GM12892 (cell line): ENCODE measurements around the gene SLC25A13.

Experiments used
- DNase-seq: peaks from one replicate; pipeline ENCODE4 v3.0.0; 2011; ENCODE audit not compliant: insufficient read length
- FAIRE-seq: peaks from 2 replicates; lab custom pipeline; 2011; peaks lifted over from hg19 to GRCh38; lab: Jason Lieb, UNC
- POLR2A ChIP-seq: IDR thresholded peaks from 2 replicates; pipeline ENCODE4 v1.6.1; 2011; ENCODE audit warnings: low read depth, low read length, control low read depth
- POLR2AphosphoS5 ChIP-seq: IDR thresholded peaks from 2 replicates; pipeline ENCODE4 v1.6.1; 2011; ENCODE audit warnings: low read depth, low read length, control low read depth
- TAF1 ChIP-seq: IDR thresholded peaks from 2 replicates; pipeline ENCODE4 v1.6.1; 2011; ENCODE audit warnings: low read depth, mild to moderate bottlenecking, control low read depth, low read length, borderline replicate concordance

Gene SLC25A13

GRCh38 chr7:96250776-96251361, 71.0 kb downstream of the SLC25A13 start:
- FAIRE-seq, result no peak
- DNase-seq, result no peak
- TF ChIP-seq POLR2AphosphoS5 (no peak), POLR2A (no peak), TAF1 (no peak)

DNA sequence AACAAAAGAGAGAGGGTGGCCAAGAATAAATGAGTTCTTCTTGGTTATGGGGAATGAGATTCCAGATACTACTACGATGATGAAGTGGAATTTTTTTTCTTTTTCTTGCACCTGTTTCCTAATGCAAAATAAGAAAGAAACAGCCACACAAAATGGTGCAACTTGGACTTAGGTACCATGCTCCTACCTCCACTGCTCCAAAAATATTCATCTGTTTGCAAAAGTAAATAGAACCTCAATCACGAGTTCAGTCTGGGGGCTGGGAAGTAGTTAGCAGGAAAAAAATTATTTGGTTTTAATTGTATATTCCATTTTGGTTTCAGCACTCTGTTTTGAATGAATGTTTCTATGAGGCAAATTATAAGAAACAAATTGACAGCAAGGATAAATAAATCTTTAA, 73.5 kb downstream of the SLC25A13 start:
- TF ChIP-seq POLR2A (no peak), POLR2AphosphoS5 (no peak)
- FAIRE-seq (no peak), DNase-seq (no peak)

DNA sequence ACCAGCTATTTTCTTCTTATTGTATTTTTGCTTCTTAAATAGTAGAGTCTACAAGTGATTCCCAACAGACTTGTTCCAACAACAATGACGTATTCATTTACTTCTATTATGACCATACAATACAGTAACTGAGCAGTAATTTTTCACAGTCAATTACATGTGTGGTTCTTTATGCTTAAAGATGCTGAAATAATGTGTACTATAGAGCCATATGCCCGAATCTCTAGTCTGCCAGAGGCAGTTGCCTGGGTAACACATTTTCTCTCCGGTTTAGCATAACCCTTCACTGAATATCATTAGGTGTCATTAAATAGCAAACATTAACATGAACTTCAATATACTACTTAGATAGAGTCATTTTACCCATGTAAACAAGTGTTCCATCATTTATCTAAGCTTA, 75.0 kb downstream of the SLC25A13 start:
- no peak for DNase-seq
- no peak for TF ChIP-seq POLR2A
- no peak for FAIRE-seq

DNA sequence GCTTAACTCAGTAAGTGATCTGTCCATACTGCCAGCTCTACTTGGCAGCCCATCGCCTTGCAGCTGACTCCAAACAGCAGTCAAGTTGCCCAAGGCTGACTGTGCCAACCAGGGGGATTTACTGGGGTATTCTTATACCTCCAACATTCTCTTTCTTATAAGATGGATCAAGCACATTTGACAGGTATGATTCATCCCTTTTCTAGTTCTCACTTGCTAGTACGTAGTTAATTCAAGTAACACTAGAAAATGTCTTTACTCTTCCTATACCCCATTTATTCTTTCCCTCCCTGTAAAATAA, 77.0 kb downstream of the SLC25A13 start:
- DNase-seq, result no peak
- TF ChIP-seq TAF1 (no peak), POLR2AphosphoS5 (no peak), POLR2A (no peak)
- FAIRE-seq, result no peak

DNA sequence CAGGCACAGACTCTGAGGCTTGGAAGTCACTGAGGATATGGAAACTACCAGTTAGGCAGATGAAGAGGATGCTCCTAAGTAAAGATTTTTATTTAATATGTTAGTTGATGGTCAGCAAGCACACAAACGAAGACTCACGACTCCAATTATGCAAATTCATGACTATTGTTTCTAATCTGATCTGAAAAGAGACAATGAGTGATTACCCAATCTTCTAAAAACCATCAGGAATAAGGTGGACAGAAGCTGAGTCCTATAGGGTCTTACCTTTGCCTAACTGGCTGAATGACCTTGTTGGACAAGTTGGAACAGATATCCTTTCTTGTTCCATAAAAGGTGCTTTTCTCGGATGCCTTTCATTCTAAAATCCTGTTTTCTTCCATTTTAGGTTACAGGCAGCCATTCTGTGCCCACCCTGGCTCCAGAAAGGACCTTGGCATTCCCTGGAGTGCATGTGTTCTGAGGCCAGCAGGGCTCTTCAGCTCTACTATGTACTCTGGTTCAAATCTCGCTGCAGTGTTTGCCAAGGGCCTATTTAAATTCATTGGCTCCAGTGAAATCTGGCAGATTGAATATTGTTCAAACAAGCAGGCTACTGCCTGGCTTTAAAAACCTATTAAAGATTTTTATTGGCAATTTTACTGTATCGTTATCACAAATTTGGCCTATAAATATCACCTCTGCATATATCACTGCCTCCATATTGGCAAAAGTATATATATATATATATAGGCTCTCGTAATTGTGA, 77.5 kb downstream of the SLC25A13 start:
- DNase-seq (no peak), FAIRE-seq (no peak)
- TF ChIP-seq POLR2AphosphoS5 (no peak), TAF1 (no peak), POLR2A (no peak)

GRCh38 chr7:96243241-96243640, 78.7 kb downstream of the SLC25A13 start:
- FAIRE-seq (no peak), DNase-seq (no peak)

GRCh38 chr7:96241855-96242254, 80.0 kb downstream of the SLC25A13 start:
- no peak for DNase-seq
- TF ChIP-seq POLR2A (no peak), POLR2AphosphoS5 (no peak), TAF1 (no peak)
- FAIRE-seq, result no peak

More at GRCh38 chr7:96243241-96243640, 78.7 kb downstream of the SLC25A13 start:
- TF ChIP-seq POLR2A (no peak), TAF1 (no peak), POLR2AphosphoS5 (no peak)

GRCh38 chr7:96238976-96239766, 82.7 kb downstream of the SLC25A13 start:
- FAIRE-seq (no peak), DNase-seq (no peak)
- TF ChIP-seq TAF1, result no peak
- TF ChIP-seq POLR2AphosphoS5, result no peak
- TF ChIP-seq POLR2A, result no peak

DNA sequence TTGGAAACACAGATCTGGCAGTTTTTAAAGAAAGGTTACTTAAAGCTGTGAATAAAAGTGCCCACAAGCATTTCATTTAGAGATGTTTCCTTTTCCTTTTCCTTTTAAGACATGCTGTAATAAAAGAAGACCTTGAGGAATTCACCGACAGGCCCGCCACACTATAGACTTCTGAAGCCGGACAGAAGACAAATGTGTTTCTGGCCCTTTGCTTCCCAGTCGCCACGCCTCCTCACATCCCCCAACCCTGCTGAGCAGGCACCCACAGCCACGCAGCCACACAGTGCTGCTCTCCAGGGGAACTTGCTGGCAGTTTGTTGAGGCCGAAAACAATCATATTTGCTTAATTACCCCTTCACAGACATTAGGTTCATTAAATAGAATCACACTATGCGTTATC, 83.4 kb downstream of the SLC25A13 start:
- FAIRE-seq (no peak), DNase-seq (no peak)
- TF ChIP-seq POLR2A (no peak), POLR2AphosphoS5 (no peak), TAF1 (no peak)

GRCh38 chr7:96237040-96237439, 84.9 kb downstream of the SLC25A13 start:
- TF ChIP-seq POLR2AphosphoS5, result no peak
- TF ChIP-seq POLR2A, result no peak
- no peak for TF ChIP-seq TAF1
- DNase-seq, result no peak
- FAIRE-seq, result no peak

DNA sequence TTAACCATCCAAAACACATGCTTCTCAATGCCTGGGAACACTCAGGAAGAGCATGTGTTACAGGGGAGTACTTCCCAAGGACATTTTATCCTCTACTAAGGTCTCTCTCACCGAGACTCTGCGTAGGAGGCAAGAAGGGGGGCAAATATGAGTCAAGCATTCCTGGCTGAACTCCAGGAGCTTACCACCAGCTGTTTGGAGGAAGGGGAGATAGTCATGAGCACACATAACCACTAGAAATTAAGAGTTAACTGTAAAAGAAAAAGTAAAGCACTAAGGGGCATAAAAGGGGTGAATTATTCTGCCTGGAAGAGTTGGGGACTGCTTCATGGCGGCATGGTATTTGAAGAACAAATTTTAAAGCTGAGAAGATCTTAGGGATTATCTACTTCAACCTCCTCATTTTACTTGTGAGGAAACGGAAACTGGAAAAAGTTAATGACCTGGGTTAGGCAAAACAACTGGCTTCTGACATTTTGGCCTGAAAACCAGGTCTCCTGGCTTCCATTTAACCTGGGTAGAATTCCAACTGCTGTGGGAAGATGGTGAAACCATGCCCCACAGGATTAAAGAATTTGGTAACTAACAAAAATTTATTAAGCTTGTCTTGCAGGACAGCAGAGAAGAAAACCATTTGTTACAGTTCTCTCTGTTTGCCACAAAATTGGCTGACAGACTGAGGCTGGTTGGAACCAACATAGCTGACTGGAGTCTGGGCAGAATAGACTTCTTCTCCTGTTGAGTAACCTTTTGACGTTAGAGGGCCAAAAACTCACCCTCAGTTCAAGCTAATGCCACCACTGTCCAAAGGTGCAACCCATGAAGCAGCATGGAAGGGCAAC, 85.5 kb downstream of the SLC25A13 start:
- TF ChIP-seq POLR2AphosphoS5, result no peak
- no peak for TF ChIP-seq POLR2A
- no peak for TF ChIP-seq TAF1
- FAIRE-seq (no peak), DNase-seq (no peak)

GRCh38 chr7:96235281-96235680, 86.6 kb downstream of the SLC25A13 start:
- DNase-seq, result no peak
- no peak for TF ChIP-seq POLR2AphosphoS5
- no peak for TF ChIP-seq POLR2A
- TF ChIP-seq TAF1, result no peak
- FAIRE-seq, result no peak
